Endothelial cell (in vitro differentiated cells): ENCODE results near the gene EPHB1. TPM values are rescaled to one million over a fixed set of nuclear protein-coding genes. Genes with fewer than 3 reads are reported as not detected.

ENCODE experiments used
- DNase-seq: peaks from one replicate; pipeline ENCODE4 v3.0.0; 2021; ENCODE audit warnings: low spot score
- H3K27ac Mint-ChIP-seq: one replicate; pipeline ENCODE4 v1.8.0; 2021; ENCODE audit warnings: mixed read lengths, inconsistent platforms; ENCODE audit not compliant: unreplicated experiment
- H3K27me3 Mint-ChIP-seq: one replicate; pipeline ENCODE4 v1.8.0; 2021; ENCODE audit warnings: mild to moderate bottlenecking, moderate library complexity, mixed read lengths, inconsistent platforms; ENCODE audit not compliant: unreplicated experiment
- H3K36me3 Mint-ChIP-seq: one replicate; pipeline ENCODE4 v1.8.0; 2021; ENCODE audit warnings: mild to moderate bottlenecking, low read depth, mixed read lengths, inconsistent platforms; ENCODE audit not compliant: unreplicated experiment
- H3K4me1 Mint-ChIP-seq: one replicate; pipeline ENCODE4 v1.8.0; 2021; ENCODE audit warnings: mild to moderate bottlenecking, mixed read lengths, inconsistent platforms; ENCODE audit not compliant: unreplicated experiment
- H3K4me3 Mint-ChIP-seq: one replicate; pipeline ENCODE4 v1.8.0; 2021; ENCODE audit warnings: mild to moderate bottlenecking, mixed read lengths, inconsistent platforms; ENCODE audit not compliant: unreplicated experiment
- H3K9me3 Mint-ChIP-seq: one replicate; pipeline ENCODE4 v1.8.0; 2021; ENCODE audit warnings: mixed read lengths, inconsistent platforms; ENCODE audit not compliant: unreplicated experiment
- total RNA-seq: library from RNA; stranded (reverse); fragmentation: NEBNext Ultra II Directional; extraction: Animal tissue kit (Norgen Biotek cat#: 25700); gene quantifications from one replicate; pipeline ENCODE4 v1.2.1, GENCODE V29; 2021; ENCODE audit not compliant: unreplicated experiment
- TF ChIP-seq, protein P1 (sequence below): fragments of 200-600 bp; sonication (generic); IDR thresholded peaks from one replicate; pipeline ENCODE4 v1.5.0; 2021; ENCODE audit warnings: antibody characterized with exemption; ENCODE audit not compliant: unreplicated experiment

EPHB1 gene
- total RNA-seq, 1 donor from 2014 or later: 5.7 TPM

DNA sequence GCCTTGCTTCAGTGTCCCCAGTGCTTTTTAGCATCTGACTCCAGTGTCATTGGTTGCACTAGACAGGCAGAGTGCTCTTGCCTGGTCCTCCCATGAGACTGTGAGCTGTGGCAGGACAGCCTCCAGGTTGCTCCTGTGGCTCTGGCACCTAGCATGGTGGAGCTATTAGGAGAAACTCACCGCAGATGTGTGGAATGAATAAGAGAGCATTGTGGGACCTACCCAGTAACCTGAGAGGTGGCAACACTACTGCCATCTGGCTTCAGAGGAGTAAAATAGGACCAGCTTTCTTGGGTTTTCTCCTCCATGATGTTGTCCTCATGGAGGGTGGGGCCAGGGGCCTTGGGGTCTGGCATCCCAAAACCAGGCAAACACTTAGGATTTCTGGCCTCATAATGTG, 183.6 kb downstream of the EPHB1 start:
- no peak for DNase-seq
- Mint-ChIP-seq H3K9me3 (no peaks in the 10 kb centered on the region), H3K4me1 (peaks cover 8% of the 10 kb centered on the region), H3K36me3 (no peaks in the 10 kb centered on the region), H3K4me3 (no peak overlapping the region), H3K27me3 (no peaks in the 10 kb centered on the region), H3K27ac (no peak overlapping the region)
- TF ChIP-seq, protein P1, sequence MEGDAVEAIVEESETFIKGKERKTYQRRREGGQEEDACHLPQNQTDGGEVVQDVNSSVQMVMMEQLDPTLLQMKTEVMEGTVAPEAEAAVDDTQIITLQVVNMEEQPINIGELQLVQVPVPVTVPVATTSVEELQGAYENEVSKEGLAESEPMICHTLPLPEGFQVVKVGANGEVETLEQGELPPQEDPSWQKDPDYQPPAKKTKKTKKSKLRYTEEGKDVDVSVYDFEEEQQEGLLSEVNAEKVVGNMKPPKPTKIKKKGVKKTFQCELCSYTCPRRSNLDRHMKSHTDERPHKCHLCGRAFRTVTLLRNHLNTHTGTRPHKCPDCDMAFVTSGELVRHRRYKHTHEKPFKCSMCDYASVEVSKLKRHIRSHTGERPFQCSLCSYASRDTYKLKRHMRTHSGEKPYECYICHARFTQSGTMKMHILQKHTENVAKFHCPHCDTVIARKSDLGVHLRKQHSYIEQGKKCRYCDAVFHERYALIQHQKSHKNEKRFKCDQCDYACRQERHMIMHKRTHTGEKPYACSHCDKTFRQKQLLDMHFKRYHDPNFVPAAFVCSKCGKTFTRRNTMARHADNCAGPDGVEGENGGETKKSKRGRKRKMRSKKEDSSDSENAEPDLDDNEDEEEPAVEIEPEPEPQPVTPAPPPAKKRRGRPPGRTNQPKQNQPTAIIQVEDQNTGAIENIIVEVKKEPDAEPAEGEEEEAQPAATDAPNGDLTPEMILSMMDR: no peak

DNA sequence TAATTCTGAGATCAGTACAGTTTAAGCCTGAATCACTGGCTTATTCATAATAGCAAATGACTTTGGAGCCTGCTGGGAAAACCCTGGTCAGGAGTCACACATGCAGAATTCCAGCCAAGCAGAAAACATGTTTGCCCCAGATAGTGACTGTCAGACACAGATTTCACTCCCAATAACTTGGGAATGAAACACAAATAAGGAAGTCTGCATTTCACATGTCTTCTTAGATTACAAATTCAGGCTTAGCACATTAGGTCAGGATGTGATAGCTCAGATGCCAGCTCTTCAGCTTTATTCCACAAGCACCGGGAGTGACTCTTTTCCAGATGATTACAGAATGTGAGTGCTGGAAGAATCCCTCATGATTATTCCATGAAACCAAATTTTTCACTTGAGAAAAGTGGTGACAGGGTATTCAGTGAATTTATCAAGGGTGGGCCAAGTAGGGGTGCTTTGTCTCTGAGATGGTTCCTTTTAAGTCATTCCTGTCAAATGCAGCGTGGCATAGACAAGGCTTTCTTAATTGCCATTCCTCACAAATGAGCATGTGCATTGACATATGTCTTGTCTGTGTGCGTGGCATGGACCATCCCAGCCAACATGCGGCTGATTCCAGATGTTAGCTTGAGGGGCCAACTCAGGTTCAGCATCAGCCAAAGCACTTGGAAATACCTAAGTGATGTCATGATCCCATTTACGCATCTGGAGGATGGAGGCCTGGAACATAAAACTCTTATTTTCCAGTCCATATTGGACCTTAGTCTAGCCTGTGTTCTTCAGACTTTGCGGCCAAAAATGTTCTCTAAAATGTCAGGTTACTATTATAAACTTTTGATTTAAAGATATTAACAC, 191.0 kb downstream of the EPHB1 start:
- H3K27me3 Mint-ChIP-seq: peaks cover 1% of the 10 kb centered on the region
- no peaks in the 10 kb centered on the region for H3K4me1 Mint-ChIP-seq
- H3K9me3 Mint-ChIP-seq: no peaks in the 10 kb centered on the region
- H3K36me3 Mint-ChIP-seq: no peaks in the 10 kb centered on the region
- H3K27ac Mint-ChIP-seq: no peak overlapping the region
- TF ChIP-seq, protein P1: no peak
- no peak overlapping the region for H3K4me3 Mint-ChIP-seq
- no peak for DNase-seq

DNA sequence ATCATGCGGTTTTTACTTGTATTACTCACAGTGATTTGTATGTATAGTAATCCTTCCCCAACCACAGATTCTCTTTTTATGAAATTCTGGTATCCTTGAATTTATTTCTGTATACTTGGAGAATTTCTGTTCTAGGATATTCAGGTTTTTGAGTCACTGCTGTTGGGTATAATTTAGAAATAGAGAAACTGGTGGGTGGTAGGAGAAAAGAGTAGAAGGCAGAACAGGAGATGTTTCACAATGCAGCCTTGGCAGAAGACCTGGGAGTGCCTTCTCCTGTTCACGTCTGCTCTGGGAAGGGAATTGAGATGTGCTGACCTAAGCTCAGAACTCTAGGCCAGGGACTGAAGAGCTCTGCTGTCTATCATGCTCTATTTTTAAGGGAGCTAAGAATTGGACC, 193.6 kb downstream of the EPHB1 start:
- Mint-ChIP-seq H3K4me1 (peaks cover 3% of the 10 kb centered on the region), H3K36me3 (no peaks in the 10 kb centered on the region), H3K4me3 (no peak overlapping the region), H3K9me3 (no peaks in the 10 kb centered on the region), H3K27ac (no peak overlapping the region), H3K27me3 (peaks cover 1% of the 10 kb centered on the region)
- DNase-seq: no peak
- TF ChIP-seq, protein P1: no peak

DNA sequence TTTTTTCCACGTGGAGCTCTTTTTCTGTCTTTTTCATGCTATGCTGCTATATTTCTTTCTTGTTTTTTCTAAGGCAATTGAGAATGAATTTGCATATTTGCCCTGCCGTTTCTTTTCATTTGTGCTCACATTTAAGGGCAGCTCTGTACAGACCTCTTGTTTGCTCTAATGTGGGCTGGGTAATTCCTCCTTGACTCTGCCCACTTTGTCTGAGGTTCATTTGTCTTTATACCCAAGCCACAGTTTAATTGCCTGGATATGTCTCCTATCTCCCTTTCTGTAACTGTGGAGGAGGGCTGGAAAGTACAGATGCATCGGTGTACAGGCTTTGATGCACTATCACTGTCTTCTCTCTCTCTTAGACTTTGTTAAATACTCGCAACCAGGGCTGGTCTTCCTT, 195.9 kb downstream of the EPHB1 start:
- H3K4me1 Mint-ChIP-seq: peaks cover 3% of the 10 kb centered on the region
- DNase-seq: no peak
- H3K9me3 Mint-ChIP-seq: no peaks in the 10 kb centered on the region
- H3K36me3 Mint-ChIP-seq: no peaks in the 10 kb centered on the region
- no peak overlapping the region for H3K4me3 Mint-ChIP-seq
- H3K27ac Mint-ChIP-seq: no peak overlapping the region
- no peaks in the 10 kb centered on the region for H3K27me3 Mint-ChIP-seq
- TF ChIP-seq, protein P1: no peak

DNA sequence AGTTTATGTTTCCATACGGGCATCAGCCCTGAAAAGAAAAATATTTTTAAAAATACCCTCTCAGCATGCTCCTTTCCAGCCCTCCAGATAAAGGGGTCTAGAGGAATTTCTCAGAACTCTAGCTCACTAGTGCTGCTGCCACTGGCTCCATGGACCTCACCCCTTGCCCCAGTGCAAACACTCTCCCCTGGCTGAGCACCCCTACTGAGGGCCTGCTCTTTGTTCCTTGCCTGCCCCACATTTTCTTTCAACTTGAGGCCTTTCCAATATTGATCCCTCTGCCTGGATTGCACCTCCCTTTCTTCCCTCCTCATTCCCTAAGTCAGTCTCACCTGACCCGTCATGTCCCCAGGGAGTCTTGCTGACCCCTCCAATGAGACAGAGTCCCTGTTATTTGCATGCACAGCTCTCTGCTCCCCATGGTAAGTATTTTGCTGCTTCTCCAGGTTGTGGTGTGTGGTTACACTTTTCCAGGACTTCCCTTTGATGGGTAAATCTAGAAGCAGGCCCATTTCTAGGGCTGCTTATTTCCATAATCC, 196.5 kb downstream of the EPHB1 start:
- Mint-ChIP-seq H3K4me1 (peaks cover 3% of the 10 kb centered on the region), H3K27ac (no peak overlapping the region), H3K4me3 (no peak overlapping the region), H3K36me3 (no peaks in the 10 kb centered on the region), H3K9me3 (no peaks in the 10 kb centered on the region), H3K27me3 (no peaks in the 10 kb centered on the region)
- no peak for DNase-seq
- TF ChIP-seq, protein P1: no peak
